ENCODE results near the gene KLHL5.

The KLHL5 gene

GRCh38 chr4:39044364-39044955 lies 17.6 kb upstream of the KLHL5 start:
- DNase-seq: peak; percentile 96

GRCh38 chr4:39044956-39045826 lies 16.8 kb upstream of the KLHL5 start:
- DNase-seq: no peak

- DNase-seq: no peak
These were observed 16.2 kb upstream of the KLHL5 start for GRCh38 chr4:39045827-39046221.

GRCh38 chr4:39046249-39046648 lies 15.8 kb upstream of the KLHL5 start:
- no peak for DNase-seq

GRCh38 chr4:39047681-39048080 lies 14.4 kb upstream of the KLHL5 start:
- DNase-seq: no peak

GRCh38 chr4:39048311-39048710 lies 13.7 kb upstream of the KLHL5 start:
- DNase-seq: no peak

- DNase-seq: no peak
These were observed 11.4 kb upstream of the KLHL5 start for GRCh38 chr4:39050590-39050989.

- DNase-seq: no peak
These were observed 10.5 kb upstream of the KLHL5 start for GRCh38 chr4:39051492-39051891.

- DNase-seq: no peak
These were observed 8.0 kb upstream of the KLHL5 start for GRCh38 chr4:39053983-39054382.

- DNase-seq: no peak
These were observed 7.5 kb upstream of the KLHL5 start for GRCh38 chr4:39054497-39054896.

GRCh38 chr4:39056023-39056422 lies 6.0 kb upstream of the KLHL5 start:
- DNase-seq: no peak

- DNase-seq: no peak
These were observed 575 bp upstream of the KLHL5 start for GRCh38 chr4:39061457-39061856.

GRCh38 chr4:39062770-39063097 lies 702 bp downstream of the KLHL5 start:
- DNase-seq: no peak

GRCh38 chr4:39063430-39063829 lies 1.4 kb downstream of the KLHL5 start:
- DNase-seq: no peak

GRCh38 chr4:39066371-39066770 lies 4.3 kb downstream of the KLHL5 start:
- no peak for DNase-seq

- no peak for DNase-seq
These were observed 5.0 kb downstream of the KLHL5 start for GRCh38 chr4:39067031-39067430.

GRCh38 chr4:39067451-39067850 lies 5.4 kb downstream of the KLHL5 start:
- no peak for DNase-seq

- DNase-seq: no peak
These were observed 6.9 kb downstream of the KLHL5 start for GRCh38 chr4:39068907-39069306.

GRCh38 chr4:39078829-39079228 lies 16.8 kb downstream of the KLHL5 start:
- no peak for DNase-seq

GRCh38 chr4:39083164-39083563 lies 21.1 kb downstream of the KLHL5 start:
- no peak for DNase-seq

GRCh38 chr4:39085891-39086290 lies 23.9 kb downstream of the KLHL5 start:
- no peak for DNase-seq

GRCh38 chr4:39096847-39097246 lies 34.8 kb downstream of the KLHL5 start:
- DNase-seq: no peak

- no peak for DNase-seq
These were observed 35.3 kb downstream of the KLHL5 start for GRCh38 chr4:39097290-39097689.

GRCh38 chr4:39102297-39102696 lies 40.3 kb downstream of the KLHL5 start:
- no peak for DNase-seq

GRCh38 chr4:39103291-39103690 lies 41.3 kb downstream of the KLHL5 start:
- DNase-seq: no peak

Measured in stimulated activated CD4-positive, alpha-beta T cell treated with anti-CD3 and anti-CD28 coated beads, Interleukin-1b, Interleukin-23, amount 100 ng/mL, for 48 hours (primary cell).